IMR-90 (cell line): ENCODE measurements around the gene RYR3. TPM values are rescaled to one million over a fixed set of nuclear protein-coding genes. Genes with fewer than 3 reads are reported as not detected.

ENCODE experiments used
- ATAC-seq: fragments of 200-7000 bp; cut with Tn5 transposase; 2 replicates; pipeline ENCODE4 v1.9.1; 2020; ENCODE audit warnings: low read depth, mild to moderate bottlenecking, moderate library complexity
- BruUV-seq: library from RNA; stranded (reverse); fragments of 400-500 nt; replicated peaks from 2 replicates; lab custom pipeline; 2021; lab: Mats Ljungman, UMichigan
- CTCF ChIA-PET: fragments of 300-600 bp; formaldehyde crosslinking; extraction: SDS; loops from one replicate; lab custom pipeline; 2021; ENCODE audit warnings: antibody characterized with exemption; lab: Yijun Ruan, JAX
- POLR2A ChIA-PET: fragments of 300-600 bp; sonication (Branson Sonifier 250); formaldehyde crosslinking; loops from one replicate; lab custom pipeline; 2022; ENCODE audit warnings: antibody characterized with exemption; ENCODE audit not compliant: unreplicated experiment; lab: Charles Lee
- DNase-seq: peaks from one replicate; pipeline ENCODE4 v3.0.0; 2013
- H2AFZ ChIP-seq: replicated peaks from 2 replicates; pipeline ENCODE3; 2013; ENCODE audit warnings: low read length, mild to moderate bottlenecking; ENCODE audit not compliant: poor library complexity
- H2AK5ac ChIP-seq: 2 replicates; pipeline ENCODE4 v1.6.1; 2013; ENCODE audit warnings: low read depth, low read length, inconsistent platforms
- H2AK9ac ChIP-seq: replicated peaks from 2 replicates; pipeline ENCODE3; 2013; ENCODE audit warnings: mild to moderate bottlenecking, low read depth, low read length, moderate library complexity; ENCODE audit not compliant: poor library complexity
- H2BK120ac ChIP-seq: 2 replicates; pipeline ENCODE4 v1.6.1; 2013; ENCODE audit warnings: low read depth, low read length, inconsistent platforms
- H2BK15ac ChIP-seq: 3 replicates; pipeline ENCODE4 v1.6.1; 2013; ENCODE audit warnings: low read depth, low read length, inconsistent platforms
- H2BK20ac ChIP-seq: 2 replicates; pipeline ENCODE4 v1.6.1; 2013; ENCODE audit warnings: low read depth, mild to moderate bottlenecking, inconsistent platforms, low read length, moderate library complexity
- H2BK5ac ChIP-seq: 2 replicates; pipeline ENCODE4 v1.6.1; 2013; ENCODE audit warnings: mild to moderate bottlenecking, low read depth, low read length, inconsistent platforms; ENCODE audit not compliant: poor library complexity, severe bottlenecking
- H3K14ac ChIP-seq: replicated peaks from 2 replicates; pipeline ENCODE4 v1.6.1; 2013; ENCODE audit warnings: low read depth, low read length, inconsistent platforms
- H3K18ac ChIP-seq: 2 replicates; pipeline ENCODE4 v1.6.1; 2013; ENCODE audit warnings: low read depth, low read length, control low read depth
- H3K23ac ChIP-seq: 2 replicates; pipeline ENCODE4 v1.6.1; 2013; ENCODE audit warnings: low read depth, low read length, inconsistent platforms
- H3K27ac ChIP-seq: 2 replicates; pipeline ENCODE4 v1.5.1; 2013; ENCODE audit warnings: mild to moderate bottlenecking, control low read depth, low read length; ENCODE audit not compliant: insufficient read depth
- H3K27me3 ChIP-seq: 2 replicates; pipeline ENCODE4 v1.6.1; 2013; ENCODE audit warnings: low read length; ENCODE audit not compliant: control insufficient read depth, insufficient read depth
- H3K36me3 ChIP-seq: 2 replicates; pipeline ENCODE4 v1.6.1; 2013; ENCODE audit warnings: low read length, mixed read lengths; ENCODE audit not compliant: control insufficient read depth, insufficient read depth
- H3K4ac ChIP-seq: 2 replicates; pipeline ENCODE4 v1.6.1; 2013; ENCODE audit warnings: low read depth, low read length, inconsistent platforms
- H3K4me1 ChIP-seq: 2 replicates; pipeline ENCODE4 v1.6.1; 2013; ENCODE audit warnings: low read length, mixed read lengths; ENCODE audit not compliant: control insufficient read depth, insufficient read depth
- H3K4me2 ChIP-seq: 2 replicates; pipeline ENCODE4 v1.6.1; 2013; ENCODE audit warnings: low read depth, mild to moderate bottlenecking, control low read depth, low read length, moderate library complexity
- H3K4me3 ChIP-seq: 2 replicates; pipeline ENCODE4 v1.5.1; 2013; ENCODE audit warnings: low read depth, mild to moderate bottlenecking, control low read depth, low read length, moderate library complexity; ENCODE audit not compliant: insufficient read depth
- H3K56ac ChIP-seq: 2 replicates; pipeline ENCODE4 v1.6.1; 2013; ENCODE audit warnings: low read length, inconsistent platforms; ENCODE audit not compliant: insufficient read depth; ENCODE audit errors: extremely low read depth
- H3K79me1 ChIP-seq, 2 experiments: 2 replicates each; pipeline ENCODE4 v1.6.1; 2013; ENCODE audit warnings: low read length in 2 of 2, inconsistent platforms in 1 of 2, low read depth in 1 of 2
- H3K9ac ChIP-seq: 2 replicates; pipeline ENCODE4 v1.6.1; 2013; ENCODE audit warnings: low read depth, low read length, control low read depth
- H3K9me1 ChIP-seq: 2 replicates; pipeline ENCODE4 v1.6.1; 2013; ENCODE audit warnings: low read length, inconsistent platforms; ENCODE audit not compliant: insufficient read depth
- H3K9me3 ChIP-seq: 2 replicates; pipeline ENCODE4 v1.6.1; 2013; ENCODE audit warnings: low read length; ENCODE audit not compliant: control insufficient read depth, insufficient read depth
- H4K20me1 ChIP-seq: 2 replicates; pipeline ENCODE4 v1.6.1; 2013; ENCODE audit warnings: low read length, inconsistent platforms; ENCODE audit not compliant: insufficient read depth
- H4K5ac ChIP-seq: 2 replicates; pipeline ENCODE4 v1.6.1; 2013; ENCODE audit warnings: mild to moderate bottlenecking, low read depth, low read length, control low read depth
- H4K8ac ChIP-seq, 2 experiments: 2 replicates each; pipeline ENCODE4 v1.6.1; 2013; ENCODE audit warnings: low read depth in 2 of 2, low read length in 2 of 2, control low read depth in 1 of 2, inconsistent platforms in 1 of 2
- H4K91ac ChIP-seq: 2 replicates; pipeline ENCODE4 v1.6.1; 2013; ENCODE audit warnings: low read depth, low read length, inconsistent platforms; ENCODE audit not compliant: insufficient read depth
- BHLHE40 ChIP-seq: fragments of 150-350 bp; IDR thresholded peaks from 2 replicates; pipeline ENCODE4 v1.6.1; 2016; ENCODE audit warnings: mild to moderate bottlenecking, low read depth, low read length
- CEBPB ChIP-seq: IDR thresholded peaks from 2 replicates; pipeline ENCODE4 v1.6.1; 2012; ENCODE audit warnings: low read depth, low read length, improper control_type of control experiment
- RCOR1 ChIP-seq: IDR thresholded peaks from 2 replicates; pipeline ENCODE4 v1.6.1; 2012; ENCODE audit warnings: mild to moderate bottlenecking, low read length, improper control_type of control experiment; ENCODE audit not compliant: insufficient replicate concordance
- SMC3 ChIP-seq: fragments of 150-350 bp; IDR thresholded peaks from 2 replicates; pipeline ENCODE4 v1.6.1; 2016; ENCODE audit warnings: low read depth, mild to moderate bottlenecking, antibody characterized with exemption, low read length, moderate library complexity
- WGBS, 2 experiments: methylation state at CpG; one replicate each; pipeline versions ENCODE4 v1.1.5 to v1.1.7; 2013; ENCODE audit warnings: missing lambda C conversion rate in 2 of 2; ENCODE audit not compliant: insufficient read length in 1 of 2; ENCODE audit errors: extremely low coverage in 2 of 2; 5-methylcytosine and 5-hydroxymethylcytosine counted together
- dilution Hi-C: fragments of 300-500 bp; cut with HindIII; formaldehyde crosslinking; loops from one replicate; pipeline ENCODE4 v1.14.3; 2018; ENCODE audit warnings: low sequenced_read_pairs; ENCODE audit not compliant: unreplicated experiment
- in situ Hi-C: fragments of 300-500 bp; cut with MboI; formaldehyde crosslinking; loops from 3 replicates; pipeline ENCODE4 v1.14.3; 2019; ENCODE audit warnings: low sequenced_read_pairs, inconsistent platforms, mixed read lengths
- intact Hi-C: fragments of 100-400 bp; cut with micrococcal nuclease; formaldehyde crosslinking; loops from 2 replicates; pipeline ENCODE4 v1.10.0; 2022
- polyA plus RNA-seq, 3 experiments: library from polyadenylated mRNA; depleted of rRNA; stranded (reverse); fragments of >200 nt; gene quantifications; 2 replicates each; pipeline ENCODE4 v1.2.3, GENCODE V29; 2012; ENCODE audit warnings: low replicate concordance in 1 of 3
- total RNA-seq: library from RNA; depleted of rRNA; stranded (reverse); fragments of >200 nt; gene quantifications from 2 replicates; pipeline ENCODE4 v1.2.3, GENCODE V29; 2012

RYR3 gene
- total and polyA plus RNA-seq, 2 of the 4 experiments (the other 2 are of a cell fraction), result 0.18 TPM; not detected in 1

GRCh38 chr15:33565094-33565493, 254.3 kb downstream of the RYR3 start:
- Histone ChIP-seq H3K56ac (no peak overlapping the region), H3K4me2 (no peak overlapping the region), H3K27me3 (no peaks in the 10 kb centered on the region), H2AK5ac (no peak overlapping the region), H3K18ac (no peak overlapping the region), H4K91ac (no peak overlapping the region), H3K23ac (no peak overlapping the region), H3K9me3 (no peaks in the 10 kb centered on the region), H3K9ac (no peak overlapping the region), H3K79me1 (no peaks in the 10 kb centered on the region), H2AFZ (no peak overlapping the region), H3K9me1 (no peaks in the 10 kb centered on the region), H2BK5ac (no peak overlapping the region), H3K14ac (no peak overlapping the region), H2BK15ac (no peak overlapping the region), H3K4me1 (no peaks in the 10 kb centered on the region), H4K8ac (no peak overlapping the region), H2BK120ac (no peak overlapping the region), H3K36me3 (no peaks in the 10 kb centered on the region), H2BK20ac (no peak overlapping the region), H3K4me3 (no peak overlapping the region), H2AK9ac (no peak overlapping the region), H4K5ac (no peak overlapping the region), H4K20me1 (no peaks in the 10 kb centered on the region), H3K4ac (no peak overlapping the region), H3K27ac (no peak overlapping the region)
- ATAC-seq (peak; percentile 27), DNase-seq (peak; percentile 44)
- dilution Hi-C loops (no loop called here), intact Hi-C loops (no loop called here), in situ Hi-C loops (no loop called here)
- POLR2A ChIA-PET, result no interaction called here
- CTCF ChIA-PET, result no interaction called here
- TF ChIP-seq RCOR1, result no peak
- TF ChIP-seq BHLHE40, result no peak
- no peak for TF ChIP-seq SMC3
- peak; percentile 36; the same call in 1 of the 2 replicates for TF ChIP-seq CEBPB
- no TSS peak for BruUV-seq
- WGBS, 2 experiments, result 0% methylated on average over 1 of the region's 3 CpGs; no CpG with 5 or more reads in 1 of the 2 experiments
